Right atrium auricular region (tissue), 2 donors: Measurements from ENCODE around the gene DNLZ. TPM values are rescaled to one million over a fixed set of nuclear protein-coding genes. Genes with fewer than 3 reads are reported as not detected.
"Not testable (repeated sequence)": the region's sequence is repeated elsewhere in the genome, so short reads cannot be mapped to it uniquely, and the experiment has no call there.

Source experiments
- DNase-seq: peaks from one replicate; pipeline ENCODE4 v3.0.0-alpha.2; 2019; ENCODE audit warnings: low spot score
- H3K27ac ChIP-seq, 2 donors: fragments of 200-600 bp; sonication (generic); 1 replicate in 1 of 2; 2 replicates in 1 of 2; pipeline ENCODE4 v1.5.1; 2016 to 2019
- H3K27me3 ChIP-seq, 2 donors: fragments of 200-600 bp; sonication (generic); one replicate each; pipeline versions ENCODE4 v1.5.1 to v1.6.0; 2017 to 2019
- H3K36me3 ChIP-seq: fragments of 200-600 bp; sonication (generic); one replicate; pipeline ENCODE4 v1.5.1; 2016
- H3K4me1 ChIP-seq, 2 donors: fragments of 200-600 bp; sonication (generic); one replicate each; pipeline versions ENCODE4 v1.5.1 to v1.6.0; 2017 to 2019
- H3K4me3 ChIP-seq, 2 donors: fragments of 200-600 bp; sonication (generic); 1 replicate in 1 of 2; 2 replicates in 1 of 2; pipeline ENCODE4 v1.5.1; 2017 to 2019; ENCODE audit warnings: mild to moderate bottlenecking in 1 of 2, moderate library complexity in 1 of 2
- H3K9me3 ChIP-seq, 2 donors: fragments of 200-600 bp; sonication (generic); one replicate each; pipeline ENCODE4 v1.5.1; 2019
- total RNA-seq, 2 donors: library from RNA; depleted of rRNA; stranded (reverse); fragments of >200 nt; gene quantifications; one replicate each; pipeline ENCODE4 v1.1.0, GENCODE V29; 2016
- TF ChIP-seq, protein P1 (sequence below), 2 donors: fragments of 200-600 bp; sonication (generic); IDR thresholded peaks; one replicate each; pipeline ENCODE4 v1.5.1; 2019; ENCODE audit warnings: antibody characterized with exemption in 2 of 2

Gene DNLZ
- total RNA-seq, 2 donors from 2014 or later: 15.4 to 36.6 TPM

DNA sequence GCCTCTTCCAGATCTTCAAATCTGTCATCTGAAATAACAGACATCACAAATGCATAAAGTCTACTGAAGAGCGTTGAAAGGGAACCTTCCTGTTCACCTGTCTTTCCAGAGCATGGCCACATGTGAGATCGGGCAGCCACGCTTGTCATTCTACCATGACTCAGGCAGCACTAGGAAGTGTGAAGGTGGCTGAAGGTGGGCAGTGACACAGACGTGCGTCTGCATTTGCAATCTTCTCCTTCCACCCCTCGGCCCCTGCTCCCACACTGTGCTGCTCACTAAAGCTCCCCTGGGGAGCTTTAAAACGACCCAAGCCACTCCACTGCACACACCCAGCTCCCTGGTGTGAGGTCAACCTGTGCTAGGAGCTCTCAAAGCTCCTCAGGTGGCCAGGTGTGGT is 44.4 kb upstream of the DNLZ start:
- no peaks in the 10 kb centered on the region for H3K27me3 ChIP-seq
- no peaks in the 10 kb centered on the region for H3K9me3 ChIP-seq
- H3K4me1 ChIP-seq: peaks cover 0 to 29% of the 10 kb centered on the region in 2 donors
- H3K36me3 ChIP-seq: peaks cover 33% of the 10 kb centered on the region
- DNase-seq: no peak
- H3K4me3 ChIP-seq: no peak overlapping the region
- TF ChIP-seq, protein P1, sequence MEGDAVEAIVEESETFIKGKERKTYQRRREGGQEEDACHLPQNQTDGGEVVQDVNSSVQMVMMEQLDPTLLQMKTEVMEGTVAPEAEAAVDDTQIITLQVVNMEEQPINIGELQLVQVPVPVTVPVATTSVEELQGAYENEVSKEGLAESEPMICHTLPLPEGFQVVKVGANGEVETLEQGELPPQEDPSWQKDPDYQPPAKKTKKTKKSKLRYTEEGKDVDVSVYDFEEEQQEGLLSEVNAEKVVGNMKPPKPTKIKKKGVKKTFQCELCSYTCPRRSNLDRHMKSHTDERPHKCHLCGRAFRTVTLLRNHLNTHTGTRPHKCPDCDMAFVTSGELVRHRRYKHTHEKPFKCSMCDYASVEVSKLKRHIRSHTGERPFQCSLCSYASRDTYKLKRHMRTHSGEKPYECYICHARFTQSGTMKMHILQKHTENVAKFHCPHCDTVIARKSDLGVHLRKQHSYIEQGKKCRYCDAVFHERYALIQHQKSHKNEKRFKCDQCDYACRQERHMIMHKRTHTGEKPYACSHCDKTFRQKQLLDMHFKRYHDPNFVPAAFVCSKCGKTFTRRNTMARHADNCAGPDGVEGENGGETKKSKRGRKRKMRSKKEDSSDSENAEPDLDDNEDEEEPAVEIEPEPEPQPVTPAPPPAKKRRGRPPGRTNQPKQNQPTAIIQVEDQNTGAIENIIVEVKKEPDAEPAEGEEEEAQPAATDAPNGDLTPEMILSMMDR (IDR thresholded peaks at IDR 0.05): no peak
- no peak overlapping the region for H3K27ac ChIP-seq

DNA sequence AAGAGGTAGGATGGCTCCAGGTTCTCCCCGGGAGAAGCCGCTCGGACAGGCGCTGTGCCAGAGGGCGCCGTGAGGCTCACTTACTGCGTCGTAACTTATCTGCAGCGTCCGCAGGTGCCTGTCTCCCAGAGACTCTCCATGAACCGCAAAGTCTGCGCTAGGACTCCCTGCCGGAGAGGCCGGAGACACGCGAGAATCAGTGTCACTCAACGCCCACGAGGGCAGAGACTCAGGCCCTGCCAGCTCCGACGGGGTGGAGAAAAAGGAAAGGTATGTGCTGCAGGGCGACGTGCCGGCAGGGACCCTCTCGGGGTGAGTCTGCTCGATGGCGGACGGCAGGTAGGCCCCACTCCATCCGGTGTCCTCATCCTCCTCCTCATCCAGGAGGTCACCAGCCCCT is 43.5 kb upstream of the DNLZ start:
- not testable (repeated sequence) for DNase-seq, H3K4me3 ChIP-seq, H3K9me3 ChIP-seq, H3K27me3 ChIP-seq, H3K27ac ChIP-seq
- peaks cover 25% of the 10 kb centered on the region for H3K36me3 ChIP-seq
- H3K4me1 ChIP-seq: peaks cover 0 to 28% of the 10 kb centered on the region in 2 donors

DNA sequence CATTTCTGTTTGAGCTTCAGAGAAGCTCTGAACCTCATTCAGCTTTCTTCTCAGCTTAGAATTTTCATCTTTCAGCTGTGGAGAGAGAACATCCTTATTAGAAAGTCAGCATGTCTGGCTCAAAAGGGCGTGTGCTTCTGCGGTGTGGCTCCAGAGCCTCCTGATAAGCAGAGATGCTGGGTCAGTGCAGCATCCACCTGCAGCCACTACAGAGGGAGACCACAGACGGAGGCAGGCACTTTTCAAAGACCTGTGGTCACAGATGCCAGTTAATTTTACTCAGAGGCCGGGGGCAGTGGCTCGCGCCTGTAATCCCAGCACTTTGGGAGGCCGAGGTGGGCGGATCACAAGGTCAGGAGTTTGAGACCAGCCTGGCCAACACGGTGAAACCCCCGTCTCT is 42.4 kb upstream of the DNLZ start:
- not testable (repeated sequence) for H3K4me3 ChIP-seq, DNase-seq, H3K27me3 ChIP-seq, H3K27ac ChIP-seq, H3K9me3 ChIP-seq
- Histone ChIP-seq H3K36me3 (peaks cover 25% of the 10 kb centered on the region), H3K4me1 (peaks cover 0 to 17% of the 10 kb centered on the region in 2 donors)

DNA sequence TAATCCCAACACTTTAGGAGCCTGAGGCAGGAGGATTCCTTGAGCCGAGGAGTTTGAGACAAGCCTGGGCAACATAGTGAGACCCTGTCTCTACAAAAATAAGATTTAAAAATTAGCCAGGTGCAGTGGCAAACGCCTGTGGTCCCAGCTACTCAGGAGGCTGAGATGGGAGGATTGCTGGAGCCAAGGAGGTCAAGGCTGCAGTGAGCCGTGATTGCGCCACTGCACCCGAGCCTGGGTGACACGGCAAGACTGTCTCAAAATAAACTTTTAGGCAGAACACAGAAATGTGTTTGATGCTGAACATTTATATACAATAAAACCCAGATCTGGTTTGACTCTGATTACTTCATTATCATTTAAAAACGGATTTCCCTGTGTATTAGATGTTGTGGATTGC is 41.9 kb upstream of the DNLZ start:
- TF ChIP-seq, protein P1 (IDR thresholded peaks at IDR 0.05): no peak
- DNase-seq: no peak

DNA sequence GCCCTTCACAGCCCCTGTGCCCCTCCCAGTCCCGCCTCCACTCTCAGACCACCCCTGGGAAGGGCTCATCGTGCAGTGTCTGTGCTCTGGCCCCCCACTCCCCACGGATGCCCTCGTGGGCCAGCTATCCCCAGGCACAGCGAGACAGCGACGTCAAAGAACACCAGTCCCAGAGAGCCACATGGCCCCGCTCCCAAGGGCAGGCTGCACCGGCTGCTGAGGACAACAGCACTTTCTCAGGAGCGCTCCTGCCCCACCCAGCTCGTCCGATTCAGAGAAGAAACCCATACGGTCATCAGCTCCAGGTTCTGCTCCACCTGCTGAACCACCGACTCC is 41.2 kb upstream of the DNLZ start:
- no peak overlapping the region for H3K27ac ChIP-seq
- TF ChIP-seq, protein P1 (IDR thresholded peaks at IDR 0.05): no peak
- no peaks in the 10 kb centered on the region for H3K9me3 ChIP-seq
- H3K4me1 ChIP-seq: peaks cover 0 to 19% of the 10 kb centered on the region in 2 donors
- H3K4me3 ChIP-seq: no peak overlapping the region
- H3K36me3 ChIP-seq: peaks cover 25% of the 10 kb centered on the region
- H3K27me3 ChIP-seq: no peaks in the 10 kb centered on the region
- no peak for DNase-seq

More for the DNA sequence above, 41.9 kb upstream of the DNLZ start:
- no peak overlapping the region for H3K27ac ChIP-seq
- no peak overlapping the region for H3K4me3 ChIP-seq
- peaks cover 0 to 19% of the 10 kb centered on the region in 2 donors for H3K4me1 ChIP-seq
- H3K36me3 ChIP-seq: peaks cover 25% of the 10 kb centered on the region
- H3K27me3 ChIP-seq: no peaks in the 10 kb centered on the region
- H3K9me3 ChIP-seq: no peaks in the 10 kb centered on the region

GRCh38 chr9:136403915-136404800 is 40.6 kb upstream of the DNLZ start:
- TF ChIP-seq, protein P1 (IDR thresholded peaks at IDR 0.05): no peak
- Histone ChIP-seq H3K9me3 (no peaks in the 10 kb centered on the region), H3K4me3 (no peak overlapping the region), H3K27ac (no peak overlapping the region), H3K27me3 (no peaks in the 10 kb centered on the region), H3K36me3 (peaks cover 25% of the 10 kb centered on the region), H3K4me1 (peaks cover 0 to 17% of the 10 kb centered on the region in 2 donors)
- DNase-seq: no peak

GRCh38 chr9:136403538-136403914 is 40.0 kb upstream of the DNLZ start:
- TF ChIP-seq, protein P1 (IDR thresholded peaks at IDR 0.05): no peak
- Histone ChIP-seq H3K4me1 (peaks cover 0 to 17% of the 10 kb centered on the region in 2 donors), H3K36me3 (peaks cover 25% of the 10 kb centered on the region), H3K9me3 (no peaks in the 10 kb centered on the region), H3K27me3 (no peaks in the 10 kb centered on the region), H3K4me3 (no peak overlapping the region), H3K27ac (no peak overlapping the region)
- no peak for DNase-seq
